K562 (cell line): ENCODE measurements around the gene ZFP64. TPM values are rescaled to one million over a fixed set of nuclear protein-coding genes. Genes with fewer than 3 reads are reported as not detected.

Experiments used
- CEBPZ ChIP-seq: fragments of 150-350 bp; IDR thresholded peaks from 2 replicates; pipeline ENCODE4 v1.6.1; 2014; ENCODE audit warnings: low read depth, mild to moderate bottlenecking, low read length, borderline replicate concordance
- ILK ChIP-seq: fragments of 450-650 bp; IDR thresholded peaks from 2 replicates; pipeline ENCODE4 v1.6.1; 2016; ENCODE audit warnings: missing genetic modification characterization, low read depth, mild to moderate bottlenecking, missing compliant biosample characterization, moderate library complexity, borderline replicate concordance
- JUND ChIP-seq, 2 experiments: IDR thresholded peaks; 2 replicates in 1 of 2; 3 replicates in 1 of 2; pipeline ENCODE4 v1.6.1; 2011; ENCODE audit warnings: borderline replicate concordance in 2 of 2, low read depth in 2 of 2, low read length in 2 of 2, improper control_type of control experiment in 1 of 2, missing biosample characterization in 1 of 2, missing genetic modification characterization in 1 of 2, missing genetic modification reagents in 1 of 2
- KLF6 ChIP-seq: fragments of 250-450 bp; sonication (Bioruptor Pico); IDR thresholded peaks from 2 replicates; pipeline ENCODE4 v1.4.0; 2020; ENCODE audit warnings: mild to moderate bottlenecking, moderate library complexity, borderline replicate concordance
- POLR2B ChIP-seq: fragments of 450-650 bp; IDR thresholded peaks from 2 replicates; pipeline ENCODE4 v1.6.1; 2018; ENCODE audit warnings: low read depth; ENCODE audit not compliant: partially characterized antibody
- TCF7L2 ChIP-seq: fragments of 150-350 bp; IDR thresholded peaks from 2 replicates; pipeline ENCODE4 v1.6.1; 2016; ENCODE audit warnings: low read depth, mild to moderate bottlenecking, low read length, moderate library complexity
- ZNF324 ChIP-seq: fragments of 250-450 bp; sonication (Bioruptor Pico); IDR thresholded peaks from 2 replicates; pipeline ENCODE4 v1.4.0; 2020; ENCODE audit warnings: mild to moderate bottlenecking
- ZNF408 ChIP-seq: fragments of 250-450 bp; sonication (Bioruptor Pico); IDR thresholded peaks from 2 replicates; pipeline ENCODE4 v1.4.0; 2020; ENCODE audit warnings: low read depth, mild to moderate bottlenecking, moderate library complexity
- ZNF583 ChIP-seq: fragments of 250-450 bp; sonication (Bioruptor Pico); IDR thresholded peaks from 2 replicates; pipeline ENCODE4 v1.4.0; 2020
- ZNF584 ChIP-seq: fragments of 200-800 bp; sonication (Bioruptor generic); IDR thresholded peaks from 2 replicates; pipeline ENCODE4 v1.6.1; 2016; ENCODE audit warnings: low read depth, mild to moderate bottlenecking, missing genetic modification characterization, missing compliant biosample characterization
- ZNF695 ChIP-seq: fragments of 450-650 bp; formaldehyde crosslinking; IDR thresholded peaks from 2 replicates; pipeline ENCODE4 v1.4.0; 2020; ENCODE audit warnings: mild to moderate bottlenecking, moderate library complexity
- polyA plus RNA-seq, 8 experiments: library from polyadenylated mRNA; depleted of rRNA in 4 of 8; stranded (reverse) in 5 of 8; unstranded in 3 of 8; fragments of >200 nt; fragmentation: Nextera tagmentation in 2 of 8; fragmentation: Illumina TruSeq in 1 of 8; extraction: Ambion mirVana in 2 of 8; extraction: Trizol in 1 of 8; gene quantifications; 2 replicates each; pipeline versions ENCODE4 v1.2.1 to v1.2.3, GENCODE V29; 2011 to 2014; ENCODE audit warnings: inconsistent platforms in 1 of 8, missing spikeins in 1 of 8
- total RNA-seq, 7 experiments: library from RNA; depleted of rRNA in 6 of 7; stranded (reverse); fragments of >200 nt in 6 of 7; fragmentation: Illumina TruSeq in 2 of 7; extraction: Trizol in 2 of 7; gene quantifications; 2 replicates each; pipeline versions ENCODE4 v1.2.1 to v1.2.3, GENCODE V29; 2011 to 2021; ENCODE audit warnings: low replicate concordance in 1 of 7
- TF ChIP-seq, protein P1 (sequence below): fragments of 200-600 bp; sonication (generic); IDR thresholded peaks from one replicate; pipeline ENCODE4 v1.6.1; 2012; ENCODE audit warnings: mild to moderate bottlenecking, low read depth, low read length, inconsistent platforms

Gene ZFP64
- total and polyA plus RNA-seq, 9 of the 15 experiments (the other 6 are each of a cell fraction or from before 2014, with no cell fraction given): 1.4 to 13.4 (median 7.0) TPM

DNA sequence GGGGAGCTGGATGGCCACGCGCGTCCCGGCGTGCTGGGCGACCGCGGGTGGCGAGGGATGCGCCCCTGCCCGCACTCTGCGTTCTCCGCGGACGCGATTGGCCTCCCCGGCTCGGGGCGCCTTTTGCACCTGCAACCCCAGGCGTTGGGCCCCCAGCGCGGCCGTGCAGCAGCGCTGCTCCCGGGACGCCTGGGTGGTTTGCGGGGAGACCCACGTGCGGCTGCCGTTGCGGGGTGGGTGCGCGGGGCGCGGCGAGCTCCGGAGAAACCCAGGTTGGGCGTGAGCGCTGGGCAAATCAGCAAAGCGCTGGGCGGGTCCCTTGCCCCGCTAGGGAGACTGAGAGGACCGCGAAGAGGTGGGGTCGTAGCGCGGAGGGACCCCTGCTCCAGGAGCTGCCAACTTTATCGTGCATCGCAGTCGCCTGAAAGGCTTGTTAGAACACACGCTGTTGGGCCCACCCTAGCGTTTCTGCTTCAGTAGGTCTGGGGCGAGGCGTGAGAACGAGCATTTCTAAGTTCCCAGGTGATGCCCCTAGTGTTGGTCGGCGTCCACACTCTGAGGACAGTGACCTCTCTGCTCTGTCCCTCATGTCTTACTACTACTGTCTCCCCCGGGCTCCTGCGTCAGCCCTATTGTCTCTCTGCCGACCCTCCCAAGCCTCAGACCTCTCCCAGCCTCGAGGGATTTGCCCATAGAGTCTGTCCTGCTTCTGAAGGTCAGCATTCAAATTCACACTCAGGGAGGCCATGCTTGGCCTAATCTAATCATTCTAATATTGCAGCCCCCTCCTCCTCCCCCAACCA lies 538 bp upstream of the ZFP64 start (continued):
- TF ChIP-seq, protein P1, sequence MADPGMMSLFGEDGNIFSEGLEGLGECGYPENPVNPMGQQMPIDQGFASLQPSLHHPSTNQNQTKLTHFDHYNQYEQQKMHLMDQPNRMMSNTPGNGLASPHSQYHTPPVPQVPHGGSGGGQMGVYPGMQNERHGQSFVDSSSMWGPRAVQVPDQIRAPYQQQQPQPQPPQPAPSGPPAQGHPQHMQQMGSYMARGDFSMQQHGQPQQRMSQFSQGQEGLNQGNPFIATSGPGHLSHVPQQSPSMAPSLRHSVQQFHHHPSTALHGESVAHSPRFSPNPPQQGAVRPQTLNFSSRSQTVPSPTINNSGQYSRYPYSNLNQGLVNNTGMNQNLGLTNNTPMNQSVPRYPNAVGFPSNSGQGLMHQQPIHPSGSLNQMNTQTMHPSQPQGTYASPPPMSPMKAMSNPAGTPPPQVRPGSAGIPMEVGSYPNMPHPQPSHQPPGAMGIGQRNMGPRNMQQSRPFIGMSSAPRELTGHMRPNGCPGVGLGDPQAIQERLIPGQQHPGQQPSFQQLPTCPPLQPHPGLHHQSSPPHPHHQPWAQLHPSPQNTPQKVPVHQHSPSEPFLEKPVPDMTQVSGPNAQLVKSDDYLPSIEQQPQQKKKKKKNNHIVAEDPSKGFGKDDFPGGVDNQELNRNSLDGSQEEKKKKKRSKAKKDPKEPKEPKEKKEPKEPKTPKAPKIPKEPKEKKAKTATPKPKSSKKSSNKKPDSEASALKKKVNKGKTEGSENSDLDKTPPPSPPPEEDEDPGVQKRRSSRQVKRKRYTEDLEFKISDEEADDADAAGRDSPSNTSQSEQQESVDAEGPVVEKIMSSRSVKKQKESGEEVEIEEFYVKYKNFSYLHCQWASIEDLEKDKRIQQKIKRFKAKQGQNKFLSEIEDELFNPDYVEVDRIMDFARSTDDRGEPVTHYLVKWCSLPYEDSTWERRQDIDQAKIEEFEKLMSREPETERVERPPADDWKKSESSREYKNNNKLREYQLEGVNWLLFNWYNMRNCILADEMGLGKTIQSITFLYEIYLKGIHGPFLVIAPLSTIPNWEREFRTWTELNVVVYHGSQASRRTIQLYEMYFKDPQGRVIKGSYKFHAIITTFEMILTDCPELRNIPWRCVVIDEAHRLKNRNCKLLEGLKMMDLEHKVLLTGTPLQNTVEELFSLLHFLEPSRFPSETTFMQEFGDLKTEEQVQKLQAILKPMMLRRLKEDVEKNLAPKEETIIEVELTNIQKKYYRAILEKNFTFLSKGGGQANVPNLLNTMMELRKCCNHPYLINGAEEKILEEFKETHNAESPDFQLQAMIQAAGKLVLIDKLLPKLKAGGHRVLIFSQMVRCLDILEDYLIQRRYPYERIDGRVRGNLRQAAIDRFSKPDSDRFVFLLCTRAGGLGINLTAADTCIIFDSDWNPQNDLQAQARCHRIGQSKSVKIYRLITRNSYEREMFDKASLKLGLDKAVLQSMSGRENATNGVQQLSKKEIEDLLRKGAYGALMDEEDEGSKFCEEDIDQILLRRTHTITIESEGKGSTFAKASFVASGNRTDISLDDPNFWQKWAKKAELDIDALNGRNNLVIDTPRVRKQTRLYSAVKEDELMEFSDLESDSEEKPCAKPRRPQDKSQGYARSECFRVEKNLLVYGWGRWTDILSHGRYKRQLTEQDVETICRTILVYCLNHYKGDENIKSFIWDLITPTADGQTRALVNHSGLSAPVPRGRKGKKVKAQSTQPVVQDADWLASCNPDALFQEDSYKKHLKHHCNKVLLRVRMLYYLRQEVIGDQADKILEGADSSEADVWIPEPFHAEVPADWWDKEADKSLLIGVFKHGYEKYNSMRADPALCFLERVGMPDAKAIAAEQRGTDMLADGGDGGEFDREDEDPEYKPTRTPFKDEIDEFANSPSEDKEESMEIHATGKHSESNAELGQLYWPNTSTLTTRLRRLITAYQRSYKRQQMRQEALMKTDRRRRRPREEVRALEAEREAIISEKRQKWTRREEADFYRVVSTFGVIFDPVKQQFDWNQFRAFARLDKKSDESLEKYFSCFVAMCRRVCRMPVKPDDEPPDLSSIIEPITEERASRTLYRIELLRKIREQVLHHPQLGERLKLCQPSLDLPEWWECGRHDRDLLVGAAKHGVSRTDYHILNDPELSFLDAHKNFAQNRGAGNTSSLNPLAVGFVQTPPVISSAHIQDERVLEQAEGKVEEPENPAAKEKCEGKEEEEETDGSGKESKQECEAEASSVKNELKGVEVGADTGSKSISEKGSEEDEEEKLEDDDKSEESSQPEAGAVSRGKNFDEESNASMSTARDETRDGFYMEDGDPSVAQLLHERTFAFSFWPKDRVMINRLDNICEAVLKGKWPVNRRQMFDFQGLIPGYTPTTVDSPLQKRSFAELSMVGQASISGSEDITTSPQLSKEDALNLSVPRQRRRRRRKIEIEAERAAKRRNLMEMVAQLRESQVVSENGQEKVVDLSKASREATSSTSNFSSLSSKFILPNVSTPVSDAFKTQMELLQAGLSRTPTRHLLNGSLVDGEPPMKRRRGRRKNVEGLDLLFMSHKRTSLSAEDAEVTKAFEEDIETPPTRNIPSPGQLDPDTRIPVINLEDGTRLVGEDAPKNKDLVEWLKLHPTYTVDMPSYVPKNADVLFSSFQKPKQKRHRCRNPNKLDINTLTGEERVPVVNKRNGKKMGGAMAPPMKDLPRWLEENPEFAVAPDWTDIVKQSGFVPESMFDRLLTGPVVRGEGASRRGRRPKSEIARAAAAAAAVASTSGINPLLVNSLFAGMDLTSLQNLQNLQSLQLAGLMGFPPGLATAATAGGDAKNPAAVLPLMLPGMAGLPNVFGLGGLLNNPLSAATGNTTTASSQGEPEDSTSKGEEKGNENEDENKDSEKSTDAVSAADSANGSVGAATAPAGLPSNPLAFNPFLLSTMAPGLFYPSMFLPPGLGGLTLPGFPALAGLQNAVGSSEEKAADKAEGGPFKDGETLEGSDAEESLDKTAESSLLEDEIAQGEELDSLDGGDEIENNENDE: no peak
- TF ChIP-seq JUND (IDR thresholded peaks at IDR 0.05; ENCODE audit: borderline replicate concordance, low read depth, low read length): no peak
- TF ChIP-seq JUND (tag; IDR thresholded peaks at IDR 0.05; ENCODE audit: borderline replicate concordance, low read depth, low read length): no peak
- TF ChIP-seq ZNF584 (CRISPR knock-in tag): no peak
- TF ChIP-seq ILK (tag): no peak
- no peak for TF ChIP-seq ZNF695 (CRISPR knock-in tag)
- no peak for TF ChIP-seq CEBPZ
- no peak for TF ChIP-seq ZNF324 (CRISPR knock-in tag)
- TF ChIP-seq KLF6 (CRISPR knock-in tag): no peak
- TF ChIP-seq TCF7L2: no peak
- TF ChIP-seq ZNF408 (CRISPR knock-in tag): no peak
- no peak for TF ChIP-seq ZNF583 (CRISPR knock-in tag)
- no peak for TF ChIP-seq POLR2B
